Gastroesophageal sphincter (tissue), 4 donors: ENCODE results near the gene GRIK2. TPM values are rescaled to one million over a fixed set of nuclear protein-coding genes. Genes with fewer than 3 reads are reported as not detected.

Source experiments
- ATAC-seq: fragments of 150-250 bp; one replicate; pipeline ENCODE4 v1.9.1; 2016; ENCODE audit warnings: mild to moderate bottlenecking, moderate library complexity
- H3K27ac ChIP-seq, 4 donors: fragments of 200-600 bp; sonication (generic) in 3 of 4; 1 replicate in 3 of 4; 2 replicates in 1 of 4; pipeline ENCODE4 v1.5.1; 2016 to 2019
- H3K27me3 ChIP-seq: fragments of 200-600 bp; sonication (generic); one replicate; pipeline ENCODE4 v1.5.1; 2019
- H3K36me3 ChIP-seq, 2 donors: fragments of 200-600 bp; sonication (generic); one replicate each; pipeline ENCODE4 v1.5.1; 2019; ENCODE audit warnings: control low read depth in 1 of 2
- H3K4me1 ChIP-seq, 3 donors: fragments of 200-600 bp; sonication (generic); 1 replicate in 2 of 3; 2 replicates in 1 of 3; pipeline ENCODE4 v1.5.1; 2016 to 2019; ENCODE audit warnings: control low read depth in 2 of 3
- H3K4me3 ChIP-seq, 2 donors: fragments of 200-600 bp; sonication (generic); one replicate each; pipeline ENCODE4 v1.5.1; 2019; ENCODE audit warnings: mild to moderate bottlenecking in 1 of 2, moderate library complexity in 1 of 2
- H3K9me3 ChIP-seq, 3 donors: fragments of 200-600 bp; sonication (generic); one replicate each; pipeline ENCODE4 v1.5.1; 2017 to 2019; ENCODE audit warnings: control low read depth in 2 of 3
- EP300 ChIP-seq: sonication (generic); formaldehyde crosslinking; IDR thresholded peaks from one replicate; pipeline ENCODE4 v1.6.1; 2017; ENCODE audit warnings: antibody characterized with exemption, mild to moderate bottlenecking
- POLR2A ChIP-seq, 2 donors: fragments of 450-650 bp; IDR thresholded peaks; one replicate each; pipeline ENCODE4 v1.6.1; 2017; ENCODE audit warnings: antibody characterized with exemption in 2 of 2, mild to moderate bottlenecking in 2 of 2, moderate library complexity in 1 of 2
- POLR2AphosphoS5 ChIP-seq: sonication (generic); formaldehyde crosslinking; IDR thresholded peaks from one replicate; pipeline ENCODE4 v1.6.1; 2017; ENCODE audit warnings: antibody characterized with exemption
- WGBS, 2 donors: methylation state at CpG; one replicate each; pipeline ENCODE4 v1.1.5; 2018; ENCODE audit warnings: low coverage in 1 of 2; 5-methylcytosine and 5-hydroxymethylcytosine counted together
- total RNA-seq, 4 donors: library from RNA; depleted of rRNA; stranded (reverse); fragments of >200 nt; gene quantifications; one replicate each; pipeline ENCODE4 v1.1.0, GENCODE V29; 2016
- TF ChIP-seq, protein P1 (sequence below), 4 experiments: fragments of 200-600 bp in 2 of 4; fragments of 450-650 bp in 2 of 4; sonication (generic) in 1 of 4; IDR thresholded peaks; one replicate each; pipeline ENCODE4 v1.5.1; 2017 to 2019; ENCODE audit warnings: antibody characterized with exemption in 4 of 4, mild to moderate bottlenecking in 2 of 4, moderate library complexity in 2 of 4

The GRIK2 gene
- total RNA-seq, 4 donors from 2014 or later: 0.82 to 2.2 (median 1.0) TPM

DNA sequence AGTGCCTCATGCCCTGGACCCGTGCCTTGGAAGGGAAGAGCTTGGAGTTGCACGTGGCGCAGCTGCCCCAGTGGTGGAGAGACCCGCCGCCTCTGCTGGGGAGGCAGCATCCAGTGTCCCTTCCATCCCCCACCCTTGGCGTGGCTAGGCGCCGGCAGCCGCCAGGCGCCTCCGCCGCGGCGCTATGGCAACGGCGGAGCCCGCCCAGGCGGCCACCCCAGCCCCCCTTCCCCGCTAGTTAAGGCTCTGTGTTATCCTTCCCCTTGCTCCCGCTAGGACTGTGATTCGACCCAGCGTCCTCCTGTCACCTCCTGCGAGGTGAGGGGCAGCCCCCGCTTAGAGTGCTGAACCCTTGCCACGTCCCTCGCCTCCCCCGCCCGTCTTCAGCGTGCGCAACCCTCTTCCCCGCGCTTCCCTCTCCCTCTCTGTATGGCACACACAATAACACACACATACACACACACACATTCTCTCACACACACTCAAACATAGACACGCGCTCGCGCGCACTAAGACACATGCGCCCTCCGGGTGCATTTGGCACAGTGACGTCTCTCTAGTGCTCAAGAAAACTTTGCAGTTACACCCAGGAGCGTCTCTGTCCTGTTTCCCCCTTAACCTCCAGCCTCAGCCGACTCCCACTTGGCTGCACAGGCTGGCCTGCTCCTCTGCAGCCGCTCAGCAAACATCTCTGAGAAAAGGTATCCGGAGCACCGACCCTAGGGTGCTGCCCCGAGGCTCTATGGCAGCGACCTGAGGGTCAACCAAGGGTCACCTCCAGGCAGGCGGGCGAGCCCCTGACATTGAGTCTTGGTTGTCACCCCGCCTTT is 8.5 kb downstream of the GRIK2 start:
- Histone ChIP-seq H3K36me3 (no peaks in the 10 kb centered on the region), H3K4me1 (peaks cover 0 to 10% (median 0%) of the 10 kb centered on the region in 3 donors), H3K27me3 (peaks cover 70% of the 10 kb centered on the region), H3K9me3 (no peaks in the 10 kb centered on the region), H3K4me3 (peak overlapping the region in 1 of 2 donors; percentile 16), H3K27ac (no peak overlapping the region)
- TF ChIP-seq, protein P1, sequence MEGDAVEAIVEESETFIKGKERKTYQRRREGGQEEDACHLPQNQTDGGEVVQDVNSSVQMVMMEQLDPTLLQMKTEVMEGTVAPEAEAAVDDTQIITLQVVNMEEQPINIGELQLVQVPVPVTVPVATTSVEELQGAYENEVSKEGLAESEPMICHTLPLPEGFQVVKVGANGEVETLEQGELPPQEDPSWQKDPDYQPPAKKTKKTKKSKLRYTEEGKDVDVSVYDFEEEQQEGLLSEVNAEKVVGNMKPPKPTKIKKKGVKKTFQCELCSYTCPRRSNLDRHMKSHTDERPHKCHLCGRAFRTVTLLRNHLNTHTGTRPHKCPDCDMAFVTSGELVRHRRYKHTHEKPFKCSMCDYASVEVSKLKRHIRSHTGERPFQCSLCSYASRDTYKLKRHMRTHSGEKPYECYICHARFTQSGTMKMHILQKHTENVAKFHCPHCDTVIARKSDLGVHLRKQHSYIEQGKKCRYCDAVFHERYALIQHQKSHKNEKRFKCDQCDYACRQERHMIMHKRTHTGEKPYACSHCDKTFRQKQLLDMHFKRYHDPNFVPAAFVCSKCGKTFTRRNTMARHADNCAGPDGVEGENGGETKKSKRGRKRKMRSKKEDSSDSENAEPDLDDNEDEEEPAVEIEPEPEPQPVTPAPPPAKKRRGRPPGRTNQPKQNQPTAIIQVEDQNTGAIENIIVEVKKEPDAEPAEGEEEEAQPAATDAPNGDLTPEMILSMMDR (IDR thresholded peaks at IDR 0.05): no peak
- no peak for TF ChIP-seq EP300
- TF ChIP-seq POLR2A (IDR thresholded peaks at IDR 0.05): no peak
- TF ChIP-seq POLR2AphosphoS5: no peak
- 0 to 4% methylated on average over 23 to 32 of the region's 50 CpGs for WGBS, 2 donors
- no peak for ATAC-seq

DNA sequence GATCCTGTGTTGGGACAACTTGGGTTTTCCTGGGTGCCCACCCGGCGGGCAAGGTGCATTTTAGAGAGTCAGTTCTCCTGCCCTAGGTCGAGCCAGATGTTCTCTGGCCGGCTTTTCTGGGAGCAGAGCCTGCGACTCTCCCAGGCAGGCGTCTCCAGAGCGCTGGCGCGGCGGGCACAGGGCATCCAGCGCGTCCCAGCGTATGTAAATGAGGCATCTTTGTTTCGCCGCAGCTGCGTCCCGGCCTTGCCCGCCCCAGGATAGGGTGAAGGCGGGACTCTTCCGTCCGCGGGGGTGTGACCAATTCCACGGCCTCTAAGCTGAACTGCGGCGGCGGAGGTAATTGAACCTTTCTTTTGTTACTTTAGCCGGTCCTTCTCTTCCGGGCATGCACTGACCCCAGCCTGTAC is 9.1 kb downstream of the GRIK2 start:
- TF ChIP-seq EP300: no peak
- no peak for TF ChIP-seq POLR2A (IDR thresholded peaks at IDR 0.05)
- no peak for TF ChIP-seq POLR2AphosphoS5
- TF ChIP-seq, protein P1 (IDR thresholded peaks at IDR 0.05): no peak

DNA sequence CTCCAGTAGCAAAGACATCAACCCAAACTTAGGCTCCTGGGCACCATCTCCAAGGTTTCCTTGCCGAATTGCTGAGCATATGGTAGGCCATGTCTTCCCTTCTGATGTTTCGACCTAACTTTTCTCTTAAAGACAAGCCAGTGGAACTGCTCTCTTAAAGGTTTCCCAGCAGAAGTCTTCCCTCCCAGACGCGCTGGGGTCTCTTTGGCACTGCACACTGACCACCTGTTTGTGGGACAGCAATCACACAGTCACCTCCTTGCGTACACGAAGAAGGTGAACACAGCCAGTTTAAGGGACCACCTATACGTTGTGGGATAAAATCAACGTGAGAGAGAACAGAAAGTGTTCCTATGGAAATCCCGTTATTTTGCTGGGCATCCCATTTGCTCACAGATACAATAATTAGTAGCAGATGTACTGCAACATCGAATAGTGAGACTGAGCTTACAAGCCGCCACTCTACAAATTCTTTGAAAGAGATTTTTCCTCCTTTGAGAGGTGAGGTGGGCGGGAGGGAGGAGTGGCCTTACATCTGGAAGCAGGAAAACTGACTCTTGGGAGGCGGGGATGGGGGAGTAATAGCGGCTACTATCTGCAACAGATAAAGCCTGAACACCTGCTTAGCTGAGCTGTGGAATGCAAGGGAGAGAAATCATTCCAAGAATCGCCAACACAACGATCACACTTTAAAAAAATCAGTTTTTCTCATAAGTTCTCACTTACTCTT is 9.9 kb downstream of the GRIK2 start:
- WGBS, 2 donors: 48 to 53% methylated on average over 13 of the region's 16 CpGs
- ATAC-seq: no peak

More for the DNA sequence above, 9.1 kb downstream of the GRIK2 start:
- Histone ChIP-seq H3K36me3 (no peaks in the 10 kb centered on the region), H3K27me3 (peaks cover 64% of the 10 kb centered on the region), H3K27ac (no peak overlapping the region), H3K4me1 (peaks cover 0 to 10% (median 0%) of the 10 kb centered on the region in 3 donors), H3K9me3 (no peaks in the 10 kb centered on the region), H3K4me3 (no peak overlapping the region)
- WGBS, 2 donors: 17% methylated on average over 14 of the region's 28 CpGs; no CpG with 5 or more reads in 1 of the 2 donors
- no peak for ATAC-seq

DNA sequence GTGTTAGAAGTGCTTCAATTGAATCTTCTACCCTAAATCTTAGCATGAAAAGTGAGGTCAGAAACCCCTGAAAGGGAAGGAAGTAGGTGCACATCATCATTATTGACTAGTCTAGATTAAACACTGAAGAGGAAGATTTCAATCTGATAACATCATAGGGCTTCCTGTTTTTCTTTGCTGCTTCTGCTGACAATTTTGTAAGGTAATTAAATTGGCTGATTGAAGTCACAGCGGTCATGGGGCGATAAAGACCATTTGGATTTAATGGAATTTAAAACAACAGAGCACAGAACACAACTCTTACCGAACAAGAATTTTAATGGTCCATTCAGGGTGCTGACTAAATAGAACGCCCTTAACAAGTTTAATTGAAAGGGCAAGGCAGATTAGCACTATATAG is 11.3 kb downstream of the GRIK2 start:
- H3K27me3 ChIP-seq: peaks cover 44% of the 10 kb centered on the region
- H3K27ac ChIP-seq: no peak overlapping the region
- H3K36me3 ChIP-seq: no peaks in the 10 kb centered on the region
- WGBS, 2 donors: 67 to 80% methylated on average over 3 to 4 of the region's 4 CpGs
- no peak for ATAC-seq
- no peaks in the 10 kb centered on the region for H3K9me3 ChIP-seq
- H3K4me1 ChIP-seq: peaks cover 0 to 10% (median 0%) of the 10 kb centered on the region in 3 donors
- no peak overlapping the region for H3K4me3 ChIP-seq
- no peak for TF ChIP-seq POLR2AphosphoS5

More for the DNA sequence above, 9.9 kb downstream of the GRIK2 start:
- no peak overlapping the region for H3K27ac ChIP-seq
- peaks cover 0 to 10% (median 0%) of the 10 kb centered on the region in 3 donors for H3K4me1 ChIP-seq
- TF ChIP-seq EP300 (no peak), POLR2A (IDR thresholded peaks at IDR 0.05) (no peak), POLR2AphosphoS5 (no peak)
- TF ChIP-seq, protein P1 (IDR thresholded peaks at IDR 0.05): no peak
- no peaks in the 10 kb centered on the region for H3K9me3 ChIP-seq
- peaks cover 57% of the 10 kb centered on the region for H3K27me3 ChIP-seq
- H3K36me3 ChIP-seq: no peaks in the 10 kb centered on the region
- H3K4me3 ChIP-seq: no peak overlapping the region

DNA sequence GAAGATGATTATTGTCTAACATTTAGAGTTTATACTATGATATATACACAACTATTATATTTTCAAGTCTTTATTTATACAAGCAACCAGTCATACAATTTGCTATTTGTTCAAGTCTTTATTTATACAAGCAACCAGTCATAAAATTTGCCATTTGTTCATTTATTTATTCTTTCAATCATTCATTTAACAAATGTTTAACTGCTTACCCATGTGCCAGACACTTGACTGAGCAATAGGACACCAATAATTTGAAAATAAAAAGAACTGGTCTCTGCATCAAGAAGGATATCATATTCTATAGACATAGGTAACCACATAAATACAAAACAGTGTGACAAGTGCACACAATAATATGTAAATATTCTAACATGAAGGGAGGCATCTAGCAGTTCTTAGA is 20.3 kb downstream of the GRIK2 start:
- no peaks in the 10 kb centered on the region for H3K9me3 ChIP-seq
- no peak overlapping the region for H3K27ac ChIP-seq
- no peak overlapping the region for H3K4me3 ChIP-seq
- no peaks in the 10 kb centered on the region for H3K4me1 ChIP-seq
- no peak for ATAC-seq
- no peaks in the 10 kb centered on the region for H3K27me3 ChIP-seq
- TF ChIP-seq, protein P1 (IDR thresholded peaks at IDR 0.05): no peak
- no peak for TF ChIP-seq EP300
- TF ChIP-seq POLR2AphosphoS5: no peak
- TF ChIP-seq POLR2A (IDR thresholded peaks at IDR 0.05): no peak
- H3K36me3 ChIP-seq: no peaks in the 10 kb centered on the region
